HepG2 (cell line): ENCODE results near the gene SEMA3E. TPM values are rescaled to one million over a fixed set of nuclear protein-coding genes. Genes with fewer than 3 reads are reported as not detected.

ENCODE experiments used
- ATAC-seq: fragments of 200-7000 bp; cut with Tn5 transposase; 3 replicates; pipeline ENCODE4 v1.9.1; 2020; ENCODE audit warnings: mild to moderate bottlenecking, moderate library complexity
- BruUV-seq: library from RNA; stranded (reverse); fragments of 400-500 nt; replicated peaks from 2 replicates; lab custom pipeline; 2021; lab: Mats Ljungman, UMichigan
- CTCF ChIA-PET: fragments of 300-600 bp; formaldehyde crosslinking; extraction: SDS; loops from one replicate; lab custom pipeline; 2021; ENCODE audit warnings: low total read pairs, inconsistent platforms, low intra/inter-chr PET ratio; lab: Yijun Ruan, JAX
- POLR2A ChIA-PET: fragments of 350-600 bp; sonication (Branson Sonifier 250); formaldehyde crosslinking; loops from one replicate; lab custom pipeline; 2020; ENCODE audit warnings: antibody characterized with exemption, inconsistent platforms; lab: Yijun Ruan, JAX
- DNase-seq: peaks from one replicate; pipeline ENCODE4 v3.0.0-alpha.2; 2015; ENCODE audit warnings: low spot score
- FAIRE-seq: peaks from 3 replicates; lab custom pipeline; 2011; peaks lifted over from hg19 to GRCh38; lab: Jason Lieb, UNC
- H2AFZ ChIP-seq: one replicate; pipeline ENCODE4 v1.6.1; 2011; ENCODE audit warnings: low read length, inconsistent platforms
- H3K27ac ChIP-seq: fragments of 300-600 bp; 3 replicates; pipeline ENCODE4 v1.8.0; 2011; ENCODE audit warnings: mixed run types, mild to moderate bottlenecking, mixed read lengths, low read length, inconsistent platforms; ENCODE audit not compliant: insufficient read depth; ENCODE audit errors: extremely low read length
- H3K27me3 ChIP-seq, 2 experiments: fragments of 200-600 bp in 1 of 2; 2 replicates in 1 of 2; 3 replicates in 1 of 2; pipeline versions ENCODE4 v1.6.0 to v1.8.0; 2011; ENCODE audit warnings: low read length in 2 of 2, mild to moderate bottlenecking in 2 of 2, moderate library complexity in 2 of 2, inconsistent platforms in 1 of 2; ENCODE audit not compliant: insufficient read depth in 2 of 2, control insufficient read depth in 1 of 2
- H3K36me3 ChIP-seq, 2 experiments: fragments of 200-600 bp in 1 of 2; replicated peaks in 1 of 2; 2 replicates in 1 of 2; 3 replicates in 1 of 2; pipeline versions ENCODE4 v1.5.1 to v1.8.0; 2011; ENCODE audit warnings: low read length in 2 of 2, inconsistent platforms in 1 of 2; ENCODE audit not compliant: insufficient read depth in 2 of 2, control insufficient read depth in 1 of 2
- H3K4me1 ChIP-seq: 2 replicates; pipeline ENCODE4 v1.5.1; 2012; ENCODE audit warnings: low read length, inconsistent platforms; ENCODE audit not compliant: insufficient read depth
- H3K4me2 ChIP-seq: 2 replicates; pipeline ENCODE4 v1.6.0; 2011; ENCODE audit warnings: low read depth, low read length, inconsistent platforms
- H3K4me3 ChIP-seq, 3 experiments: fragments of 200-600 bp in 1 of 3; sonication (generic), shearing (Covaris generic) in 1 of 3; replicated peaks in 1 of 3; 2 replicates each; pipeline ENCODE4 v1.5.1; 2011 to 2016; ENCODE audit warnings: low read length in 3 of 3, inconsistent platforms in 2 of 3, low read depth in 2 of 3, mild to moderate bottlenecking in 2 of 3, control low read depth in 1 of 3, mixed read lengths in 1 of 3; ENCODE audit not compliant: insufficient read depth in 1 of 3
- H3K79me2 ChIP-seq: one replicate; pipeline ENCODE4 v1.6.1; 2011; ENCODE audit warnings: low read length, inconsistent platforms; ENCODE audit not compliant: insufficient read depth
- H3K9ac ChIP-seq: 2 replicates; pipeline ENCODE4 v1.6.0; 2011; ENCODE audit warnings: mild to moderate bottlenecking, low read depth, low read length, inconsistent platforms; ENCODE audit not compliant: insufficient read depth
- H3K9me3 ChIP-seq: 2 replicates; pipeline ENCODE4 v1.5.1; 2012; ENCODE audit warnings: mild to moderate bottlenecking, low read length
- H4K20me1 ChIP-seq: 2 replicates; pipeline ENCODE4 v1.6.0; 2011; ENCODE audit warnings: inconsistent platforms, mild to moderate bottlenecking, low read length, moderate library complexity; ENCODE audit not compliant: insufficient read depth
- CBX1 ChIP-seq: IDR thresholded peaks from one replicate; pipeline ENCODE4 v1.6.1; 2016; ENCODE audit warnings: antibody characterized with exemption, low read depth
- CHCHD3 ChIP-seq: sonication (generic); formaldehyde crosslinking; IDR thresholded peaks from 2 replicates; pipeline ENCODE4 v1.8.0; 2022; ENCODE audit warnings: mild to moderate bottlenecking, missing genetic modification reagents, moderate library complexity
- IRX3 ChIP-seq: sonication (generic); formaldehyde crosslinking; IDR thresholded peaks from 2 replicates; pipeline ENCODE4 v1.8.1; 2023; ENCODE audit warnings: mild to moderate bottlenecking, low read depth, missing genetic modification reagents, borderline replicate concordance
- KLF16 ChIP-seq, 2 experiments: sonication (generic) in 1 of 2; formaldehyde crosslinking in 1 of 2; IDR thresholded peaks; 2 replicates each; pipeline versions ENCODE4 v1.6.1 to v1.8.0; 2016 to 2023; ENCODE audit warnings: missing genetic modification reagents in 2 of 2, missing compliant biosample characterization in 1 of 2
- MEIS1 ChIP-seq: sonication (generic); formaldehyde crosslinking; IDR thresholded peaks from 2 replicates; pipeline ENCODE4 v1.9.0; 2021; ENCODE audit warnings: mild to moderate bottlenecking, missing genetic modification reagents, moderate library complexity, borderline replicate concordance
- THYN1 ChIP-seq: sonication (generic); formaldehyde crosslinking; IDR thresholded peaks from 2 replicates; pipeline ENCODE4 v1.8.1; 2023; ENCODE audit warnings: low read depth, mild to moderate bottlenecking, moderate library complexity, missing genetic modification reagents, borderline replicate concordance
- ZNF205 ChIP-seq: IDR thresholded peaks from 2 replicates; pipeline ENCODE4 v1.6.1; 2018; ENCODE audit warnings: missing biosample characterization, missing genetic modification reagents
- ZNF30 ChIP-seq: sonication (generic); formaldehyde crosslinking; IDR thresholded peaks from 2 replicates; pipeline ENCODE4 v1.5.0; 2020; ENCODE audit warnings: mild to moderate bottlenecking, missing genetic modification reagents
- ZNF564 ChIP-seq: sonication (generic); formaldehyde crosslinking; IDR thresholded peaks from 2 replicates; pipeline ENCODE4 v1.8.1; 2023; ENCODE audit warnings: mild to moderate bottlenecking, missing genetic modification reagents
- ZNF652 ChIP-seq: IDR thresholded peaks from 2 replicates; pipeline ENCODE4 v1.6.1; 2016; ENCODE audit warnings: low read depth, borderline replicate concordance
- ZNF724P ChIP-seq: sonication (generic); formaldehyde crosslinking; IDR thresholded peaks from 2 replicates; pipeline ENCODE4 v1.8.0; 2022; ENCODE audit warnings: missing genetic modification reagents, borderline replicate concordance
- WGBS: methylation state at CpG from one replicate; pipeline ENCODE4 v1.1.6; 2017; ENCODE audit warnings: low lambda C conversion rate; 5-methylcytosine and 5-hydroxymethylcytosine counted together
- in situ Hi-C: cut with HindIII; loops from 2 replicates; pipeline ENCODE4 v1.10.0; 2017; ENCODE audit warnings: low pct_unique_long_range_greater_than_20kb; ENCODE audit not compliant: extremely low pct_ligation_motif_present
- intact Hi-C: fragments of 100-400 bp; cut with micrococcal nuclease; formaldehyde crosslinking; loops from one replicate; pipeline ENCODE4 v1.10.0; 2022; ENCODE audit not compliant: unreplicated experiment
- polyA plus RNA-seq, 8 experiments: library from polyadenylated mRNA; depleted of rRNA in 3 of 8; stranded (reverse) in 7 of 8; unstranded in 1 of 8; fragments of >200 nt; fragmentation: Illumina TruSeq in 4 of 8; extraction: Trizol in 4 of 8; gene quantifications; 2 replicates each; pipeline versions ENCODE4 v1.2.1 to v1.2.3, GENCODE V29; 2011 to 2016; ENCODE audit warnings: low read depth in 4 of 8, missing spikeins in 1 of 8, mixed read lengths in 1 of 8; ENCODE audit not compliant: insufficient read depth in 1 of 8
- total RNA-seq, 5 experiments: library from RNA; depleted of rRNA; stranded (reverse); fragments of >200 nt; fragmentation: Illumina TruSeq; extraction: Trizol; gene quantifications; 2 replicates each; pipeline ENCODE4 v1.2.3, GENCODE V29; 2016; ENCODE audit warnings: low read depth in 1 of 5
- TF ChIP-seq, protein P1 (sequence below): IDR thresholded peaks from 2 replicates; pipeline ENCODE4 v1.6.1; 2016; ENCODE audit warnings: low read depth, control low read depth
- TF ChIP-seq, protein P2 (sequence below): sonication (generic); formaldehyde crosslinking; IDR thresholded peaks from 2 replicates; pipeline ENCODE4 v1.5.0; 2020; ENCODE audit warnings: mild to moderate bottlenecking, low read depth, missing genetic modification reagents, borderline replicate concordance
- TF ChIP-seq, protein P3 (sequence below), 2 experiments: sonication (generic) in 1 of 2; formaldehyde crosslinking in 1 of 2; IDR thresholded peaks; 2 replicates each; pipeline versions ENCODE4 v1.4.0 to v1.6.1; 2016 to 2020; ENCODE audit warnings: borderline replicate concordance in 1 of 2, low read depth in 1 of 2, mild to moderate bottlenecking in 1 of 2, missing genetic modification reagents in 1 of 2
- TF ChIP-seq, protein P4 (sequence below): sonication (generic); formaldehyde crosslinking; IDR thresholded peaks from 2 replicates; pipeline ENCODE4 v1.4.0; 2020; ENCODE audit warnings: missing genetic modification reagents; ENCODE audit errors: not compliant biosample characterization
- TF ChIP-seq, protein P5 (sequence below): sonication (generic); formaldehyde crosslinking; IDR thresholded peaks from 2 replicates; pipeline ENCODE4 v1.8.0; 2022; ENCODE audit warnings: mild to moderate bottlenecking, missing genetic modification reagents, moderate library complexity

The SEMA3E gene
- total and polyA plus RNA-seq, 2 of the 13 experiments (the other 11 are each of a cell fraction or from before 2014, with no cell fraction given), result not detected

DNA sequence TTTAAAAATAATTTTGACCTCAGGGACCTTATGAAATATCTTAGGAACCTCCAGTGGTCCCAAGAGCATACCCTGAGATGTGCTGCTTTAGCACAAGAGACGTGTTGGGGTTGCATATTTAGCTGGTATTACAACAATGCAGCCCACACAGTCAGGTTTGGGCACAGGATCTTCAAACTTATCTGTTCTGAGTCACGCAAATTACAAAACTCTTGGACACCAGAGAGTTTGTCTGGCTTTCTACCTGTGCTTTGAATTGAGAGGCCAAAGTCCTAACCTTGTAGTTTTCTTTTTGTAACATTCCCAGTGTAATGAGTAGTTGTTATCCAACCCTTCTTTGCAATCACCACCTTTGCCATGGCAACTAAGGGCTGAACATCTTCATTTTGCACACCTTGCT lies 322.7 kb downstream of the SEMA3E start:
- WGBS, result 3% methylated on average over 2 of the region's 2 CpGs
- Histone ChIP-seq H4K20me1 (no peaks in the 10 kb centered on the region), H3K4me3 (no peak overlapping the region), H3K4me2 (no peak overlapping the region), H3K4me1 (no peaks in the 10 kb centered on the region), H3K9me3 (no peaks in the 10 kb centered on the region), H3K27ac (no peak overlapping the region), H3K36me3 (no peaks in the 10 kb centered on the region), H3K27me3 (no peaks in the 10 kb centered on the region), H3K9ac (no peak overlapping the region), H2AFZ (no peak overlapping the region), H3K79me2 (no peaks in the 10 kb centered on the region)
- ATAC-seq, result no peak
- FAIRE-seq, result no peak
- POLR2A ChIA-PET, result no interaction called here
- TF ChIP-seq, protein P1, sequence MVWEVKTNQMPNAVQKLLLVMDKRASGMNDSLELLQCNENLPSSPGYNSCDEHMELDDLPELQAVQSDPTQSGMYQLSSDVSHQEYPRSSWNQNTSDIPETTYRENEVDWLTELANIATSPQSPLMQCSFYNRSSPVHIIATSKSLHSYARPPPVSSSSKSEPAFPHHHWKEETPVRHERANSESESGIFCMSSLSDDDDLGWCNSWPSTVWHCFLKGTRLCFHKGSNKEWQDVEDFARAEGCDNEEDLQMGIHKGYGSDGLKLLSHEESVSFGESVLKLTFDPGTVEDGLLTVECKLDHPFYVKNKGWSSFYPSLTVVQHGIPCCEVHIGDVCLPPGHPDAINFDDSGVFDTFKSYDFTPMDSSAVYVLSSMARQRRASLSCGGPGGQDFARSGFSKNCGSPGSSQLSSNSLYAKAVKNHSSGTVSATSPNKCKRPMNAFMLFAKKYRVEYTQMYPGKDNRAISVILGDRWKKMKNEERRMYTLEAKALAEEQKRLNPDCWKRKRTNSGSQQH (CRISPR knock-in tag), result no peak
- no peak for TF ChIP-seq ZNF205 (CRISPR knock-in tag)
- TF ChIP-seq KLF16 (CRISPR knock-in tag; IDR thresholded peaks at IDR 0.05), result no peak
- no peak for TF ChIP-seq ZNF30
- TF ChIP-seq CHCHD3, result no peak
- TF ChIP-seq, protein P2, sequence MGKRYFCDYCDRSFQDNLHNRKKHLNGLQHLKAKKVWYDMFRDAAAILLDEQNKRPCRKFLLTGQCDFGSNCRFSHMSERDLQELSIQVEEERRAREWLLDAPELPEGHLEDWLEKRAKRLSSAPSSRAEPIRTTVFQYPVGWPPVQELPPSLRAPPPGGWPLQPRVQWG, result no peak
- TF ChIP-seq, protein P3, sequence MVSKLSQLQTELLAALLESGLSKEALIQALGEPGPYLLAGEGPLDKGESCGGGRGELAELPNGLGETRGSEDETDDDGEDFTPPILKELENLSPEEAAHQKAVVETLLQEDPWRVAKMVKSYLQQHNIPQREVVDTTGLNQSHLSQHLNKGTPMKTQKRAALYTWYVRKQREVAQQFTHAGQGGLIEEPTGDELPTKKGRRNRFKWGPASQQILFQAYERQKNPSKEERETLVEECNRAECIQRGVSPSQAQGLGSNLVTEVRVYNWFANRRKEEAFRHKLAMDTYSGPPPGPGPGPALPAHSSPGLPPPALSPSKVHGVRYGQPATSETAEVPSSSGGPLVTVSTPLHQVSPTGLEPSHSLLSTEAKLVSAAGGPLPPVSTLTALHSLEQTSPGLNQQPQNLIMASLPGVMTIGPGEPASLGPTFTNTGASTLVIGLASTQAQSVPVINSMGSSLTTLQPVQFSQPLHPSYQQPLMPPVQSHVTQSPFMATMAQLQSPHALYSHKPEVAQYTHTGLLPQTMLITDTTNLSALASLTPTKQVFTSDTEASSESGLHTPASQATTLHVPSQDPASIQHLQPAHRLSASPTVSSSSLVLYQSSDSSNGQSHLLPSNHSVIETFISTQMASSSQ (IDR thresholded peaks at IDR 0.05; ENCODE audit: low read depth), result no peak
- TF ChIP-seq, protein P3 (CRISPR knock-in tag; IDR thresholded peaks at IDR 0.05; ENCODE audit: borderline replicate concordance), result no peak
- no peak for TF ChIP-seq THYN1 (CRISPR knock-in tag)
- no peak for TF ChIP-seq CBX1
- TF ChIP-seq, protein P4, sequence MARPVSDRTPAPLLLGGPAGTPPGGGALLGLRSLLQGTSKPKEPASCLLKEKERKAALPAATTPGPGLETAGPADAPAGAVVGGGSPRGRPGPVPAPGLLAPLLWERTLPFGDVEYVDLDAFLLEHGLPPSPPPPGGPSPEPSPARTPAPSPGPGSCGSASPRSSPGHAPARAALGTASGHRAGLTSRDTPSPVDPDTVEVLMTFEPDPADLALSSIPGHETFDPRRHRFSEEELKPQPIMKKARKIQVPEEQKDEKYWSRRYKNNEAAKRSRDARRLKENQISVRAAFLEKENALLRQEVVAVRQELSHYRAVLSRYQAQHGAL (CRISPR knock-in tag), result no peak
- TF ChIP-seq ZNF724P (CRISPR knock-in tag), result no peak
- TF ChIP-seq, protein P5, sequence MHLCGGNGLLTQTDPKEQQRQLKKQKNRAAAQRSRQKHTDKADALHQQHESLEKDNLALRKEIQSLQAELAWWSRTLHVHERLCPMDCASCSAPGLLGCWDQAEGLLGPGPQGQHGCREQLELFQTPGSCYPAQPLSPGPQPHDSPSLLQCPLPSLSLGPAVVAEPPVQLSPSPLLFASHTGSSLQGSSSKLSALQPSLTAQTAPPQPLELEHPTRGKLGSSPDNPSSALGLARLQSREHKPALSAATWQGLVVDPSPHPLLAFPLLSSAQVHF (CRISPR knock-in tag), result no peak
- no peak for TF ChIP-seq MEIS1 (CRISPR knock-in tag)
- TF ChIP-seq ZNF564 (CRISPR knock-in tag), result no peak
- TF ChIP-seq ZNF652 (CRISPR knock-in tag), result no peak
- no peak for TF ChIP-seq IRX3 (CRISPR knock-in tag)
- in situ Hi-C loops, result no loop called here
- CTCF ChIA-PET, result no interaction called here
- intact Hi-C loops, result no loop called here
- no peak for DNase-seq
- BruUV-seq, result no TSS peak
